HFFc6 (cell line): ENCODE measurements around the gene ELFN1. TPM values are rescaled to one million over a fixed set of nuclear protein-coding genes. Genes with fewer than 3 reads are reported as not detected.

Source experiments
- DNase-seq: peaks from one replicate; pipeline ENCODE4 v3.0.0-alpha.2; 2018
- H3K27ac Mint-ChIP-seq: 2 replicates; pipeline ENCODE4 v1.8.0; 2020; ENCODE audit warnings: mild to moderate bottlenecking, mixed read lengths
- H3K27me3 Mint-ChIP-seq: 2 replicates; pipeline ENCODE4 v1.8.0; 2021; ENCODE audit warnings: mild to moderate bottlenecking, moderate library complexity, mixed read lengths; ENCODE audit not compliant: insufficient read depth
- H3K36me3 Mint-ChIP-seq: 2 replicates; pipeline ENCODE4 v1.8.0; 2021; ENCODE audit warnings: low read depth, mixed read lengths
- H3K4me1 Mint-ChIP-seq: 2 replicates; pipeline ENCODE4 v1.8.0; 2020; ENCODE audit warnings: low read depth, mixed read lengths
- H3K4me3 Mint-ChIP-seq: 2 replicates; pipeline ENCODE4 v1.8.0; 2020; ENCODE audit warnings: mild to moderate bottlenecking, moderate library complexity, mixed read lengths
- H3K9me3 Mint-ChIP-seq: 2 replicates; pipeline ENCODE4 v1.8.0; 2020; ENCODE audit warnings: mild to moderate bottlenecking, mixed read lengths
- total RNA-seq, 6 experiments: library from RNA; stranded (reverse); fragmentation: NEBNext Ultra II Directional; extraction: Animal tissue kit (Norgen Biotek cat#: 25700); gene quantifications; 2 replicates in 1 of 6; 3 replicates in 5 of 6; pipeline ENCODE4 v1.2.3, GENCODE V29; 2021
- TF ChIP-seq, protein P1 (sequence below): fragments of 200-600 bp; sonication (generic); IDR thresholded peaks from 2 replicates; pipeline ENCODE4 v1.5.0; 2021; ENCODE audit warnings: antibody characterized with exemption, mild to moderate bottlenecking

ELFN1 gene
- total RNA-seq, 6 experiments from 2014 or later, result 1.5 to 4.2 (median 1.6) TPM

DNA sequence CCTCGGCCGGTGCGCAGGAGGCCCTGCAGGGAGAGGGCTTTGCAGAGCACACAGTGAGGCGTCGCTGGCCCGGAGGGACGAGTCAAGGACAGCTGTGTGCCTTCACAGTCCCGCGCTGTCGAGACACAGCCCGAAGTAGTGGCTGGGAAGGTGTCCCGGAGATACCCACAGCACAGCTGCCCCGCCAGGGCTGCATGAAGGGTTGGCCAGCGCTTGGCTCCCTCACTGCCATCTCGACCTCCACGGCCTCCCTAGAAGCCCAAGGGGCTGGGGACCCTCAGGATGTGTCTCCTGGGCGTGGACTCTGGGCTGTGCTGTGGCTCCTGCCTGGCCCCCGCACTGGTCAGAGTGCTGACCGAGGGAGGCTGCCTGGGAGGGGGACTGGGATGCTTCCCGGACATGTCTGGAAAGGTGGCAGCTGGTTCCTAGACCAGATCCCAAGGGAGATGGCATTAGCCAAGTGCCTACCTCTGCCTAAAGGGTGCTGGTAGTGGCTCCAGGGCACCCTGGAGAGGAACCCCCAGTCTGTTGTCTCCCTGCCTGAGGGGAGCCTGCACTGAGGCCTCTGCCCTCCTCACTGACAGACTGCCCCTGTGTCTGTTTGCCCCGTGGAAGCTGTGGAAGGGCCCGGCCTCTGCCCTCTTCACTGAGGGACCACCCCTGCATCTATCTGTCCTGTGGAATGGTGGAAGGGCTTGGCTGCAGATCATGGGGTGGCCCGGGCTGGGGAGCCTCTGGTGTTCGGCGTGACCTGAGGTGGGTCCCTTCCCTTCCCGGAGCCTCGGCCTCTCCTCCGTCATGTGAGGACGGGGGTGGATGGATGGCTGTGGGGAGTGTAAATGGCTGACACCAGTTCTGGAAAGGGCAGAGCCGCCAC lies 5.8 kb downstream of the ELFN1 start:
- no peaks in the 10 kb centered on the region for H3K9me3 Mint-ChIP-seq
- H3K4me1 Mint-ChIP-seq, result no peaks in the 10 kb centered on the region
- H3K36me3 Mint-ChIP-seq, result no peaks in the 10 kb centered on the region
- H3K4me3 Mint-ChIP-seq, result no peak overlapping the region
- no peak for DNase-seq
- peaks cover 6% of the 10 kb centered on the region; the same call in 1 of the 2 replicates for H3K27me3 Mint-ChIP-seq
- TF ChIP-seq, protein P1, sequence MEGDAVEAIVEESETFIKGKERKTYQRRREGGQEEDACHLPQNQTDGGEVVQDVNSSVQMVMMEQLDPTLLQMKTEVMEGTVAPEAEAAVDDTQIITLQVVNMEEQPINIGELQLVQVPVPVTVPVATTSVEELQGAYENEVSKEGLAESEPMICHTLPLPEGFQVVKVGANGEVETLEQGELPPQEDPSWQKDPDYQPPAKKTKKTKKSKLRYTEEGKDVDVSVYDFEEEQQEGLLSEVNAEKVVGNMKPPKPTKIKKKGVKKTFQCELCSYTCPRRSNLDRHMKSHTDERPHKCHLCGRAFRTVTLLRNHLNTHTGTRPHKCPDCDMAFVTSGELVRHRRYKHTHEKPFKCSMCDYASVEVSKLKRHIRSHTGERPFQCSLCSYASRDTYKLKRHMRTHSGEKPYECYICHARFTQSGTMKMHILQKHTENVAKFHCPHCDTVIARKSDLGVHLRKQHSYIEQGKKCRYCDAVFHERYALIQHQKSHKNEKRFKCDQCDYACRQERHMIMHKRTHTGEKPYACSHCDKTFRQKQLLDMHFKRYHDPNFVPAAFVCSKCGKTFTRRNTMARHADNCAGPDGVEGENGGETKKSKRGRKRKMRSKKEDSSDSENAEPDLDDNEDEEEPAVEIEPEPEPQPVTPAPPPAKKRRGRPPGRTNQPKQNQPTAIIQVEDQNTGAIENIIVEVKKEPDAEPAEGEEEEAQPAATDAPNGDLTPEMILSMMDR, result no peak
- no peak overlapping the region for H3K27ac Mint-ChIP-seq

DNA sequence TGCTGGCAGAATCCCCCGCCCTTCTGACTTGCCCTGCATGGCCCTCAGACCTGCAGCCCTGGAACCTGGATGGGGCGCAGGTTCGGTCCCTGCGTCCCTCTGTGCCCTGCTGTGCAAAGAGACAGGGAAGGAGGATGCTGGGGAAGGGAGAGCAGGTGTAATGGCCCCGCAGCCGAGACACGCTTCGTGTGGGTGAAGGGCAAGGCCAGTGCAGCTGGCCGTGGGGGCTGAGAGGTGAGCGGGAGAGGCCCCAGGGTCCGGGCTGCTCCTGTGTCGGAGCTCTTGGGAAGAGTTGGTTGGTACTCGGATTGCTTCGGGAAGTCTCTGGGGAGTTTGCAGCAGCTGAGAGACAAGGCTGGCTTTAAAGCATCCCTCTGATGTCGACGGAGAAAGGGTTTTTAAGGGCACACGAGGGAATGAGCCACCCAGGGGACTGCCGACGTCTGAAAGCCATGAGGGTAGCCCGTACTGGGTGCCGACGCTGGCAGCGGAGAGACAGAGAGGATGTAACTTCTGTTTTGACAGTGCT lies 6.5 kb downstream of the ELFN1 start:
- H3K4me1 Mint-ChIP-seq, result no peaks in the 10 kb centered on the region
- no peaks in the 10 kb centered on the region for H3K36me3 Mint-ChIP-seq
- no peak overlapping the region for H3K4me3 Mint-ChIP-seq
- no peak overlapping the region for H3K27ac Mint-ChIP-seq
- no peaks in the 10 kb centered on the region for H3K9me3 Mint-ChIP-seq
- DNase-seq, result no peak
- H3K27me3 Mint-ChIP-seq, result peaks cover 6% of the 10 kb centered on the region
- TF ChIP-seq, protein P1, result no peak

DNA sequence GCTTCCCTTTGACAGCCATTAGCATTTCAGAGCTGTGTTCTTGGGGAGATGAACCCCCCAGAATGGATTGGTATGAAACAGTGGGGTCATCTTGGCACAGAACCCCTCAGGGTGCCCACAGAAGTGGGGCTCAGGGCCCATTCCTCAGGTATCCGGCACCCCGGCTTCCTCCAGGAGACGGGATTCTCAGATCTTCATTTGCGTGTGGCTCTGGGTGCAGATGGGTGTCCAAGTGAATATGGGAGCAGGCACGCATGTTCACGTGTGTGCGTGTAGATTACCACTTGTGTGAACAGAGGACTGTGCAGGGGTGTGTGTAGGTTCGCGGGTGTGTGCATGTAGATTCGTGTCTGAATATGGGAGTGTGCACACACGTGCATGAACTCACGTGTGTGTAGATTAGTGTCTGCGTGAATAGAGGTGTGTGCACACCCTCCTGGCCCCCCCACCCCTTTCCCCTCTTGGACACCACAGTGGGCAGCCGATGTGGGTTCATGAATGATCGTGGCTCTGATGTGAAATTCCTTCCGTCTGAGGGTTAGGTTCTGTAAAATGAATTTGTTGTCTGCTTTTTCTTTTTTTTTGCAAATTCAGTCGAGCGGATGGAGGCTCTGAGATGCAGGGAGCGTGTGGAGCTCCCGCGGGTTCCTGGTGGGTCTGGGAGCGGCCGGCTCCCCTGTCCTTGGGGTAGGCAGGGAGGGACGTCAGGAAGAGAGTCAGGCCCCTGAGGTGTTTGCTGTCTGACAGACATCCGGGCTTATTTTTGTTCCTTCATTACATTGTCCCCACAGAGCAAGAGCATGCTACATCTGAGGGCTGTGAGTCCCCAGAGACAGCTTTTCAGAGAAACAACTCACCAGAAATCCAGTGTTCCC lies 7.4 kb downstream of the ELFN1 start:
- peaks cover 2% of the 10 kb centered on the region for H3K36me3 Mint-ChIP-seq
- no peak overlapping the region for H3K4me3 Mint-ChIP-seq
- TF ChIP-seq, protein P1, result no peak
- H3K4me1 Mint-ChIP-seq, result no peaks in the 10 kb centered on the region
- no peak for DNase-seq
- H3K27me3 Mint-ChIP-seq, result peaks cover 6% of the 10 kb centered on the region
- peaks cover 1% of the 10 kb centered on the region; the same call in 1 of the 2 replicates for H3K9me3 Mint-ChIP-seq
- no peak overlapping the region for H3K27ac Mint-ChIP-seq

DNA sequence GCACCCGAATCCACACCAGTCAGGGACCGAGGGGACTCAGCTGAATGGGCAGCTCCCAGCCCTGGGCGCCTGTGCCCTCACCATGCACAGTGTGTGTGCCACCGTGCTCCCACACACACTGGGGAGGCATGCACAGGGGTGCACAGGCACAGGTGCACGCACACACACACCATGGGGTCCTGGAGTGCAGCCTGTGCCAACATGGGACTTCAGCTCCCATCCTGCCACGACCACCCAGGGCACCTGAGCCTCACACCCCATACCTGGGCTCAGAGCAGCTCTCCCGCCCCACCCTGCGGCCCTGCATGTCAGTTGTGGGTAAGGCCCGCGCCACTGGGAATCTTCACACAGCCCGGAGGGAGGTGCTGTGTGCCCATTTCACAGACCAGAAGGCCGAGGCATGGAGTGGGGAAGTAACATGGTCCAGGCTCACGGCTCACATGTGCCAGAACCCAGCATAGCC lies 8.0 kb downstream of the ELFN1 start:
- Mint-ChIP-seq H3K27ac (no peak overlapping the region), H3K27me3 (peaks cover 6% of the 10 kb centered on the region), H3K9me3 (peaks cover 8% of the 10 kb centered on the region), H3K4me1 (no peaks in the 10 kb centered on the region), H3K36me3 (peaks cover 8% of the 10 kb centered on the region), H3K4me3 (no peak overlapping the region)
- TF ChIP-seq, protein P1, result no peak
- DNase-seq, result no peak

DNA sequence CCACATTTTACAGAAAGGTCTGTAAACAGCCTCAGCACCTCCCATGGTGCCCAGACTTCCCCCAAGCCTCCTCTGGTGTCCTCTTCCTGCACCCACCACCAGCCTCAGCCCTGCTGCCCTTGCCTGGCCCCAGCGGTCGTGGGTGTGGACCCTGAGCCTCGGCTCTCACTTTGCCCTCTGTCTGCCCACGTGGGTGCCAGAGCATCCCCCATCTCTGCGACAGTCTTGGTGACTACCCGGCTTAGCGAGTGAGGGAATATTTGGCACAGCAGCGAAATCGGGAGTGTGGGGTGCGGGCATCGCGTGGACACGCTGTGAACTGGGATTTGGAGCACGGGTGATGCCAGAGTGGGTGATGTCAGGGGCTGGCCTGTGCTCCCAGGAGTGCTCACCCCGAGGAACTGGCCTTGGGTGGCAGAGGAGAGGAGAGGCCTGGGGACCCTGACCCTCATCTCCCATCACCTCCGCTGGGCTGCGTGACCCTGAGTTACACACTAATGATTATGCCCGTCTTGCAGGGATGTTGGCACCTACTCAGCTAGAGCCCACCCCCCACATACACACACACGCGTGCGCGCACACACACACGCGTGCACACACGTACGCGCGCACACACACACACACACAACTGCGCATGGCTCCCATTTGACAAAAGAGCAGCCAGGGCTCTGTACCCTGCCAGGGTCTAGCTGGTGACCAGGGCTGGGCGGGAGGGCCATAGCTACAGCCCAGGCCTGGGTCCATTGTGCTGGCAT lies 8.7 kb downstream of the ELFN1 start:
- peaks cover 13% of the 10 kb centered on the region for H3K9me3 Mint-ChIP-seq
- H3K36me3 Mint-ChIP-seq, result peaks cover 14% of the 10 kb centered on the region
- H3K27me3 Mint-ChIP-seq, result peaks cover 6% of the 10 kb centered on the region
- no peak for DNase-seq
- TF ChIP-seq, protein P1, result no peak
- H3K4me3 Mint-ChIP-seq, result no peak overlapping the region
- H3K4me1 Mint-ChIP-seq, result no peaks in the 10 kb centered on the region
- no peak overlapping the region for H3K27ac Mint-ChIP-seq
